ENCODE data around the gene DRAP1.

The DRAP1 gene

GRCh38 chr11:65962141-65962564 is 42.9 kb downstream of the DRAP1 start:
- no peak for DNase-seq

- no peak for DNase-seq
These were observed 45.7 kb downstream of the DRAP1 start for GRCh38 chr11:65964906-65965305.

- no peak for DNase-seq
These were observed 46.9 kb downstream of the DRAP1 start for GRCh38 chr11:65965986-65966762.

- no peak for DNase-seq
These were observed 48.2 kb downstream of the DRAP1 start for GRCh38 chr11:65967329-65967934.

- peak in 3 of 4 experiments; percentile 24 to 29 (median 28) for DNase-seq
These were observed 49.6 kb downstream of the DRAP1 start for GRCh38 chr11:65968600-65969482.

Data from suppressor macrophage (primary cell).